GM18519 (cell line): ENCODE data around the gene ITGA3.

Source experiments
- ATAC-seq: cut with Tn5 transposase; IDR thresholded peaks from one replicate; pipeline ENCODE4 v1.9.1; 2021; ENCODE audit warnings: mild to moderate bottlenecking, moderate library complexity; ENCODE audit not compliant: unreplicated experiment, low FRiP score

The ITGA3 gene

GRCh38 chr17:50066995-50067394 lies 11.1 kb downstream of the ITGA3 start:
- no peak for ATAC-seq

GRCh38 chr17:50067996-50068395 lies 12.1 kb downstream of the ITGA3 start:
- no peak for ATAC-seq

- ATAC-seq = no peak
Measured at GRCh38 chr17:50070908-50071680, 15.2 kb downstream of the ITGA3 start.

- no peak for ATAC-seq
Measured at GRCh38 chr17:50071692-50072091, 15.8 kb downstream of the ITGA3 start.

GRCh38 chr17:50072130-50072529 lies 16.2 kb downstream of the ITGA3 start:
- no peak for ATAC-seq

- ATAC-seq = no peak
Measured at GRCh38 chr17:50072925-50073324, 17.0 kb downstream of the ITGA3 start.

- ATAC-seq = no peak
Measured at GRCh38 chr17:50074227-50074626, 18.3 kb downstream of the ITGA3 start.

- no peak for ATAC-seq
Measured at GRCh38 chr17:50075446-50076032, 19.6 kb downstream of the ITGA3 start.

GRCh38 chr17:50076221-50076590 lies 20.3 kb downstream of the ITGA3 start:
- no peak for ATAC-seq

GRCh38 chr17:50076591-50077235 lies 20.8 kb downstream of the ITGA3 start:
- ATAC-seq = no peak

GRCh38 chr17:50078430-50078829 lies 22.5 kb downstream of the ITGA3 start:
- ATAC-seq = no peak

- no peak for ATAC-seq
Measured at GRCh38 chr17:50079334-50080095, 23.6 kb downstream of the ITGA3 start.

- no peak for ATAC-seq
Measured at GRCh38 chr17:50080096-50080480, 24.2 kb downstream of the ITGA3 start.

GRCh38 chr17:50080827-50081226 lies 24.9 kb downstream of the ITGA3 start:
- ATAC-seq = no peak

- no peak for ATAC-seq
Measured at GRCh38 chr17:50081757-50082156, 25.8 kb downstream of the ITGA3 start.

GRCh38 chr17:50087246-50087911 lies 31.5 kb downstream of the ITGA3 start:
- no peak for ATAC-seq

- no peak for ATAC-seq
Measured at GRCh38 chr17:50087912-50088405, 32.0 kb downstream of the ITGA3 start.

- no peak for ATAC-seq
Measured at GRCh38 chr17:50088952-50089825, 33.3 kb downstream of the ITGA3 start.

- ATAC-seq = no peak
Measured at GRCh38 chr17:50090071-50090470, 34.2 kb downstream of the ITGA3 start.
